K562 (cell line): ENCODE results near the gene OR1C1. TPM values are rescaled to one million over a fixed set of nuclear protein-coding genes. Genes with fewer than 3 reads are reported as not detected.

ENCODE experiments used
- ATAC-seq: fragments of 200-7000 bp; cut with Tn5 transposase; 3 replicates; pipeline ENCODE4 v1.9.1; 2020; ENCODE audit warnings: moderate library complexity
- BruUV-seq: library from RNA; stranded (reverse); fragments of 400-500 nt; replicated peaks from 2 replicates; lab custom pipeline; 2021; lab: Mats Ljungman, UMichigan
- CTCF ChIA-PET: fragments of 300-600 bp; formaldehyde crosslinking; extraction: SDS; loops from one replicate; lab custom pipeline; 2021; ENCODE audit warnings: low intra/inter-chr PET ratio; lab: Yijun Ruan, JAX
- POLR2A ChIA-PET: fragments of 300-600, 350-650 bp; sonication (Branson Sonifier 250); formaldehyde crosslinking; extraction: SDS; loops from one replicate; lab custom pipeline; 2021; ENCODE audit warnings: antibody characterized with exemption, inconsistent platforms; lab: Yijun Ruan, JAX
- DNase-seq, 4 experiments: peaks; one replicate each; pipeline versions ENCODE4 v3.0.0 to v3.0.0-alpha.2; 2011 to 2018; ENCODE audit warnings: low spot score in 3 of 4, mixed read lengths in 3 of 4; ENCODE audit errors: extremely low read depth in 1 of 4
- FAIRE-seq: peaks from 2 replicates; lab custom pipeline; 2011; peaks lifted over from hg19 to GRCh38; lab: Jason Lieb, UNC
- H2AFZ ChIP-seq: 2 replicates; pipeline ENCODE4 v1.6.0; 2011; ENCODE audit warnings: low read depth, low read length, control low read depth, inconsistent platforms
- H3K27ac ChIP-seq: fragments of 200-600 bp; 3 replicates; pipeline ENCODE4 v1.8.0; 2011; ENCODE audit warnings: low read depth, mild to moderate bottlenecking, control low read depth, inconsistent platforms, low read length, moderate library complexity, mixed read lengths; ENCODE audit errors: extremely low read depth
- H3K27me3 ChIP-seq, 2 experiments: fragments of 300-600 bp in 1 of 2; 2 replicates in 1 of 2; 3 replicates in 1 of 2; pipeline versions ENCODE4 v1.6.0 to v1.8.0; 2011; ENCODE audit warnings: inconsistent platforms in 2 of 2, low read length in 2 of 2, mild to moderate bottlenecking in 1 of 2, mixed read lengths in 1 of 2, moderate library complexity in 1 of 2; ENCODE audit not compliant: control insufficient read depth in 2 of 2, insufficient read depth in 2 of 2
- H3K36me3 ChIP-seq: fragments of 300-600 bp; 3 replicates; pipeline ENCODE4 v1.8.0; 2011; ENCODE audit warnings: mild to moderate bottlenecking, low read length, inconsistent platforms; ENCODE audit not compliant: control insufficient read depth, insufficient read depth
- H3K4me1 ChIP-seq, 2 experiments: fragments of 200-600 bp in 1 of 2; replicated peaks in 1 of 2; 2 replicates in 1 of 2; 3 replicates in 1 of 2; pipeline versions ENCODE4 v1.5.1 to v1.8.0; 2011; ENCODE audit warnings: inconsistent platforms in 2 of 2, low read length in 2 of 2, mild to moderate bottlenecking in 1 of 2, mixed read lengths in 1 of 2, moderate library complexity in 1 of 2; ENCODE audit not compliant: control insufficient read depth in 2 of 2, insufficient read depth in 2 of 2
- H3K4me2 ChIP-seq: 2 replicates; pipeline ENCODE4 v1.6.1; 2011; ENCODE audit warnings: low read length, control low read depth, inconsistent platforms, mixed read lengths; ENCODE audit not compliant: insufficient read depth
- H3K4me3 ChIP-seq: fragments of 200-600 bp; sonication (generic), shearing (Covaris generic); 2 replicates; pipeline ENCODE4 v1.5.1; 2016; ENCODE audit warnings: control low read depth, inconsistent platforms
- H3K79me2 ChIP-seq: fragments of 200-600 bp; 3 replicates; pipeline ENCODE4 v1.8.0; 2011; ENCODE audit warnings: low read length, inconsistent platforms; ENCODE audit not compliant: control insufficient read depth, insufficient read depth
- H3K9ac ChIP-seq, 2 experiments: 2 replicates each; pipeline versions ENCODE4 v1.6.0 to v1.6.1; 2011; ENCODE audit warnings: low read depth in 2 of 2, low read length in 2 of 2, control low read depth in 1 of 2, inconsistent platforms in 1 of 2, mild to moderate bottlenecking in 1 of 2, mixed read lengths in 1 of 2; ENCODE audit not compliant: insufficient read depth in 1 of 2
- H3K9me1 ChIP-seq: one replicate; pipeline ENCODE4 v1.6.0; 2011; ENCODE audit warnings: inconsistent platforms, mild to moderate bottlenecking, low read length, moderate library complexity; ENCODE audit not compliant: control insufficient read depth, insufficient read depth
- H3K9me3 ChIP-seq: replicated peaks from 2 replicates; pipeline ENCODE4 v1.5.1; 2011; ENCODE audit warnings: low read depth, low read length, inconsistent platforms; ENCODE audit not compliant: control insufficient read depth, insufficient read depth
- H4K20me1 ChIP-seq: replicated peaks from 2 replicates; pipeline ENCODE4 v1.6.1; 2011; ENCODE audit warnings: low read length, inconsistent platforms, mixed read lengths; ENCODE audit not compliant: control insufficient read depth, insufficient read depth
- CHCHD3 ChIP-seq: fragments of 250-450 bp; sonication (Bioruptor Pico); IDR thresholded peaks from 2 replicates; pipeline ENCODE4 v2.1.2; 2022; ENCODE audit warnings: mild to moderate bottlenecking
- CREB1 ChIP-seq, 2 experiments: sonication (generic) in 1 of 2; formaldehyde crosslinking in 1 of 2; IDR thresholded peaks; 2 replicates each; pipeline versions ENCODE4 v1.6.1 to v1.8.0; 2012 to 2022; ENCODE audit warnings: inconsistent platforms in 1 of 2, mild to moderate bottlenecking in 1 of 2, missing genetic modification reagents in 1 of 2, moderate library complexity in 1 of 2
- E2F3 ChIP-seq: fragments of 250-450 bp; sonication (Bioruptor Pico); IDR thresholded peaks from 2 replicates; pipeline ENCODE4 v1.4.0; 2020; ENCODE audit warnings: mild to moderate bottlenecking
- MTF1 ChIP-seq: fragments of 250-450 bp; sonication (Bioruptor Pico); IDR thresholded peaks from 2 replicates; pipeline ENCODE4 v1.9.0; 2021; ENCODE audit warnings: moderate library complexity, mild to moderate bottlenecking, inconsistent platforms, borderline replicate concordance
- POLR2A ChIP-seq: fragments of 450-650 bp; conservative IDR thresholded peaks from 2 replicates; pipeline ENCODE4 v1.6.1; 2016
- SLC30A9 ChIP-seq: fragments of 250-450 bp; sonication (Bioruptor Pico); IDR thresholded peaks from 2 replicates; pipeline ENCODE4 v1.8.0; 2022; ENCODE audit warnings: mild to moderate bottlenecking, moderate library complexity
- SMARCB1 ChIP-seq: IDR thresholded peaks from 2 replicates; pipeline ENCODE4 v1.6.1; 2011; ENCODE audit warnings: improper control_type of control experiment, low read depth; ENCODE audit not compliant: insufficient read length
- THRB ChIP-seq: fragments of 450-650 bp; formaldehyde crosslinking; conservative IDR thresholded peaks from 2 replicates; pipeline ENCODE4 v1.4.0; 2022; ENCODE audit warnings: mild to moderate bottlenecking, missing genetic modification characterization
- ZHX1 ChIP-seq: fragments of 150-350 bp; conservative IDR thresholded peaks from 2 replicates; pipeline ENCODE4 v1.6.1; 2014; ENCODE audit warnings: low read length
- ZNF318 ChIP-seq, 2 experiments: fragments of 450-650 bp; IDR thresholded peaks; 2 replicates each; pipeline ENCODE4 v1.6.1; 2016; ENCODE audit warnings: mild to moderate bottlenecking in 2 of 2, borderline replicate concordance in 1 of 2, low read depth in 1 of 2, moderate library complexity in 1 of 2
- WGBS: fragments of 100-300 bp; shearing (Covaris generic); methylation state at CpG from one replicate; pipeline ENCODE4 v1.1.6; 2016; ENCODE audit warnings: low coverage, mixed read lengths; ENCODE audit not compliant: insufficient coverage; ENCODE audit errors: missing lambda C conversion rate; 5-methylcytosine and 5-hydroxymethylcytosine counted together
- in situ Hi-C: fragments of 300-500 bp; cut with MboI; formaldehyde crosslinking; loops from 4 replicates; pipeline ENCODE4 v1.15.0; 2018; ENCODE audit warnings: inconsistent platforms, mixed read lengths
- intact Hi-C: fragments of 100-400 bp; cut with micrococcal nuclease; formaldehyde crosslinking; loops from 2 replicates; pipeline ENCODE4 v1.14.2; 2022
- polyA plus RNA-seq, 8 experiments: library from polyadenylated mRNA; depleted of rRNA in 4 of 8; stranded (reverse) in 5 of 8; unstranded in 3 of 8; fragments of >200 nt; fragmentation: Nextera tagmentation in 2 of 8; fragmentation: Illumina TruSeq in 1 of 8; extraction: Ambion mirVana in 2 of 8; extraction: Trizol in 1 of 8; gene quantifications; 2 replicates each; pipeline versions ENCODE4 v1.2.1 to v1.2.3, GENCODE V29; 2011 to 2014; ENCODE audit warnings: inconsistent platforms in 1 of 8, missing spikeins in 1 of 8
- total RNA-seq, 7 experiments: library from RNA; depleted of rRNA in 6 of 7; stranded (reverse); fragments of >200 nt in 6 of 7; fragmentation: Illumina TruSeq in 2 of 7; extraction: Trizol in 2 of 7; gene quantifications; 2 replicates each; pipeline versions ENCODE4 v1.2.1 to v1.2.3, GENCODE V29; 2011 to 2021; ENCODE audit warnings: low replicate concordance in 1 of 7

OR1C1 gene
- total and polyA plus RNA-seq, 9 of the 15 experiments (the other 6 are each of a cell fraction or from before 2014, with no cell fraction given) = not detected

GRCh38 chr1:247741756-247742155, 18.6 kb downstream of the OR1C1 start:
- FAIRE-seq (no peak), ATAC-seq (no peak), DNase-seq (no peak)
- intact Hi-C loops (no loop called here), in situ Hi-C loops (no loop called here)
- TF ChIP-seq POLR2A (no peak), MTF1 (CRISPR knock-in tag) (no peak), THRB (CRISPR knock-in tag) (no peak), ZNF318 (IDR thresholded peaks at IDR 0.05; ENCODE audit: borderline replicate concordance in 1 of 2, low read depth in 1 of 2) (no peak), CREB1 (IDR thresholded peaks at IDR 0.05) (no peak), CREB1 (CRISPR knock-in tag; IDR thresholded peaks at IDR 0.05) (no peak), E2F3 (CRISPR knock-in tag) (no peak), SLC30A9 (no peak), CHCHD3 (no peak), ZHX1 (no peak), SMARCB1 (no peak)
- no peaks in the 10 kb centered on the region for H3K9me3 ChIP-seq
- H3K79me2 ChIP-seq = no peaks in the 10 kb centered on the region
- H3K9ac ChIP-seq = no peak overlapping the region
- ChIA-PET POLR2A (no interaction called here), CTCF (interaction anchor here (0.6 kb wide), 1 partner anchor 195 kb away, joined by 3 read pairs; no protein-coding TSS in a partner anchor)
- no peaks in the 10 kb centered on the region for H4K20me1 ChIP-seq
- no peak overlapping the region for H3K4me2 ChIP-seq
- H2AFZ ChIP-seq = no peak overlapping the region
- no peak overlapping the region for H3K27ac ChIP-seq
- H3K4me3 ChIP-seq = no peak overlapping the region
- H3K9me1 ChIP-seq = no peaks in the 10 kb centered on the region
- no TSS peak for BruUV-seq
- no peaks in the 10 kb centered on the region for H3K4me1 ChIP-seq
- H3K36me3 ChIP-seq = no peaks in the 10 kb centered on the region
- no peaks in the 10 kb centered on the region for H3K27me3 ChIP-seq
- WGBS = 1% methylated on average over 5 of the region's 5 CpGs
